Gastroesophageal sphincter (tissue), 3 donors: ENCODE measurements around the gene PTPN14.

Source experiments
- POLR2A ChIP-seq, 2 donors: fragments of 450-650 bp; IDR thresholded peaks; one replicate each; pipeline ENCODE4 v1.6.1; 2017; ENCODE audit warnings: antibody characterized with exemption in 2 of 2, mild to moderate bottlenecking in 2 of 2, moderate library complexity in 1 of 2
- POLR2AphosphoS5 ChIP-seq: sonication (generic); formaldehyde crosslinking; IDR thresholded peaks from one replicate; pipeline ENCODE4 v1.6.1; 2017; ENCODE audit warnings: antibody characterized with exemption
- TF ChIP-seq, protein P1 (sequence below), 4 experiments: fragments of 200-600 bp in 2 of 4; fragments of 450-650 bp in 2 of 4; sonication (generic) in 1 of 4; IDR thresholded peaks; one replicate each; pipeline ENCODE4 v1.5.1; 2017 to 2019; ENCODE audit warnings: antibody characterized with exemption in 4 of 4, mild to moderate bottlenecking in 2 of 4, moderate library complexity in 2 of 4

DNA sequence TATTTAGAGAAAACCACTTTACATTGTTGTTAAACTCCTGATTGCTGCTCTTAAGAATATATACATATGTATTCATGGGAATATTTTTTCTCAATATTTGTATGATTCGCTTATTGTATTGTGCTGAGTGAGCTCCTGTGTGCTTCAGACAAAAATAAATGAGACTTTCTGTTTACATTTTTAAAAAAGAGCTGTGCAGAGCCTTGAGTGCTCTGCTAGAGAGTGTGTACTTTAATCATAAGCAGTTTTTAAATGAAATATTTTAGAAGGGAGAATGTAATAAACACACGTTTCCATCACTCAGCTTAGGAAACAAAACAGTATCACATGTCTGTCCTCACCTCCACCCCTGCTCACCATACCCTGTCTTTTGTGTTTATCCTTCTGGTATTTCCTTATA lies 9.7 kb downstream of the PTPN14 start:
- peak; percentile 18 for TF ChIP-seq POLR2AphosphoS5
- no peak for TF ChIP-seq POLR2A (IDR thresholded peaks at IDR 0.05)
- TF ChIP-seq, protein P1, sequence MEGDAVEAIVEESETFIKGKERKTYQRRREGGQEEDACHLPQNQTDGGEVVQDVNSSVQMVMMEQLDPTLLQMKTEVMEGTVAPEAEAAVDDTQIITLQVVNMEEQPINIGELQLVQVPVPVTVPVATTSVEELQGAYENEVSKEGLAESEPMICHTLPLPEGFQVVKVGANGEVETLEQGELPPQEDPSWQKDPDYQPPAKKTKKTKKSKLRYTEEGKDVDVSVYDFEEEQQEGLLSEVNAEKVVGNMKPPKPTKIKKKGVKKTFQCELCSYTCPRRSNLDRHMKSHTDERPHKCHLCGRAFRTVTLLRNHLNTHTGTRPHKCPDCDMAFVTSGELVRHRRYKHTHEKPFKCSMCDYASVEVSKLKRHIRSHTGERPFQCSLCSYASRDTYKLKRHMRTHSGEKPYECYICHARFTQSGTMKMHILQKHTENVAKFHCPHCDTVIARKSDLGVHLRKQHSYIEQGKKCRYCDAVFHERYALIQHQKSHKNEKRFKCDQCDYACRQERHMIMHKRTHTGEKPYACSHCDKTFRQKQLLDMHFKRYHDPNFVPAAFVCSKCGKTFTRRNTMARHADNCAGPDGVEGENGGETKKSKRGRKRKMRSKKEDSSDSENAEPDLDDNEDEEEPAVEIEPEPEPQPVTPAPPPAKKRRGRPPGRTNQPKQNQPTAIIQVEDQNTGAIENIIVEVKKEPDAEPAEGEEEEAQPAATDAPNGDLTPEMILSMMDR (IDR thresholded peaks at IDR 0.05): no peak
